Neural cell (in vitro differentiated cells): ENCODE results near the gene PSMG1.

Experiments used
- EP300 ChIP-seq: fragments of 450-650 bp; conservative IDR thresholded peaks from 2 replicates; pipeline ENCODE4 v1.6.1; 2014; ENCODE audit warnings: antibody characterized with exemption, mild to moderate bottlenecking, moderate library complexity; ENCODE audit not compliant: poor library complexity, severe bottlenecking
- EZH2 ChIP-seq: fragments of 200-600, 300-800 bp; shearing (Covaris generic), sonication (generic); IDR thresholded peaks from 2 replicates; pipeline ENCODE4 v1.6.1; 2014; ENCODE audit warnings: antibody characterized with exemption, low read length, borderline replicate concordance, mild to moderate bottlenecking; ENCODE audit not compliant: insufficient read depth, poor library complexity, severe bottlenecking
- RAD21 ChIP-seq: fragments of 450-650 bp; conservative IDR thresholded peaks from 2 replicates; pipeline ENCODE4 v1.6.1; 2014; ENCODE audit warnings: antibody characterized with exemption, mild to moderate bottlenecking, moderate library complexity
- TF ChIP-seq, protein P1 (sequence below): fragments of 450-650 bp; IDR thresholded peaks from 2 replicates; pipeline ENCODE4 v1.5.1; 2014; ENCODE audit warnings: antibody characterized with exemption, mild to moderate bottlenecking, moderate library complexity; ENCODE audit not compliant: poor library complexity, severe bottlenecking
- TF ChIP-seq, protein P2 (sequence below): IDR thresholded peaks from 2 replicates; pipeline ENCODE4 v1.6.1; 2012; ENCODE audit warnings: borderline replicate concordance

DNA sequence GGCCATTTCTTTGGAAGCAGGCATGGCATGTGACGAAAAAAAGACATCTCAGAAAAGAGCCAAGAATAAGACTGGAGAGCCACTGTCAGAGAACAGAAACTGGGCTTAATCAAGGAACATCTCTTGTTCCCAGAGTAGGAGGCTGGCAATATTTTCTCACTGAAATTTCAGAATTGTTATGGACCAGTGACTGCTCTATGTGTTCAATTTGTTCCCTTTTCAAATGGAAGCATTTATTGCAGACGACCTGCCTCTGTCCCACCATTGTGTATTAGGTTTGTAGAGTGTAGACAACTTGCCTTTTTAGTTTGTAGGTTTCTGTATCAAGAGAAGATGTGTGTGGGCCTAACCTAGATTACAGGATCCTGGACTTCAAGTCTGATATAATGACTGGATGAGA is 18.7 kb downstream of the PSMG1 start:
- TF ChIP-seq, protein P1, sequence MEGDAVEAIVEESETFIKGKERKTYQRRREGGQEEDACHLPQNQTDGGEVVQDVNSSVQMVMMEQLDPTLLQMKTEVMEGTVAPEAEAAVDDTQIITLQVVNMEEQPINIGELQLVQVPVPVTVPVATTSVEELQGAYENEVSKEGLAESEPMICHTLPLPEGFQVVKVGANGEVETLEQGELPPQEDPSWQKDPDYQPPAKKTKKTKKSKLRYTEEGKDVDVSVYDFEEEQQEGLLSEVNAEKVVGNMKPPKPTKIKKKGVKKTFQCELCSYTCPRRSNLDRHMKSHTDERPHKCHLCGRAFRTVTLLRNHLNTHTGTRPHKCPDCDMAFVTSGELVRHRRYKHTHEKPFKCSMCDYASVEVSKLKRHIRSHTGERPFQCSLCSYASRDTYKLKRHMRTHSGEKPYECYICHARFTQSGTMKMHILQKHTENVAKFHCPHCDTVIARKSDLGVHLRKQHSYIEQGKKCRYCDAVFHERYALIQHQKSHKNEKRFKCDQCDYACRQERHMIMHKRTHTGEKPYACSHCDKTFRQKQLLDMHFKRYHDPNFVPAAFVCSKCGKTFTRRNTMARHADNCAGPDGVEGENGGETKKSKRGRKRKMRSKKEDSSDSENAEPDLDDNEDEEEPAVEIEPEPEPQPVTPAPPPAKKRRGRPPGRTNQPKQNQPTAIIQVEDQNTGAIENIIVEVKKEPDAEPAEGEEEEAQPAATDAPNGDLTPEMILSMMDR = no peak
- TF ChIP-seq, protein P2, sequence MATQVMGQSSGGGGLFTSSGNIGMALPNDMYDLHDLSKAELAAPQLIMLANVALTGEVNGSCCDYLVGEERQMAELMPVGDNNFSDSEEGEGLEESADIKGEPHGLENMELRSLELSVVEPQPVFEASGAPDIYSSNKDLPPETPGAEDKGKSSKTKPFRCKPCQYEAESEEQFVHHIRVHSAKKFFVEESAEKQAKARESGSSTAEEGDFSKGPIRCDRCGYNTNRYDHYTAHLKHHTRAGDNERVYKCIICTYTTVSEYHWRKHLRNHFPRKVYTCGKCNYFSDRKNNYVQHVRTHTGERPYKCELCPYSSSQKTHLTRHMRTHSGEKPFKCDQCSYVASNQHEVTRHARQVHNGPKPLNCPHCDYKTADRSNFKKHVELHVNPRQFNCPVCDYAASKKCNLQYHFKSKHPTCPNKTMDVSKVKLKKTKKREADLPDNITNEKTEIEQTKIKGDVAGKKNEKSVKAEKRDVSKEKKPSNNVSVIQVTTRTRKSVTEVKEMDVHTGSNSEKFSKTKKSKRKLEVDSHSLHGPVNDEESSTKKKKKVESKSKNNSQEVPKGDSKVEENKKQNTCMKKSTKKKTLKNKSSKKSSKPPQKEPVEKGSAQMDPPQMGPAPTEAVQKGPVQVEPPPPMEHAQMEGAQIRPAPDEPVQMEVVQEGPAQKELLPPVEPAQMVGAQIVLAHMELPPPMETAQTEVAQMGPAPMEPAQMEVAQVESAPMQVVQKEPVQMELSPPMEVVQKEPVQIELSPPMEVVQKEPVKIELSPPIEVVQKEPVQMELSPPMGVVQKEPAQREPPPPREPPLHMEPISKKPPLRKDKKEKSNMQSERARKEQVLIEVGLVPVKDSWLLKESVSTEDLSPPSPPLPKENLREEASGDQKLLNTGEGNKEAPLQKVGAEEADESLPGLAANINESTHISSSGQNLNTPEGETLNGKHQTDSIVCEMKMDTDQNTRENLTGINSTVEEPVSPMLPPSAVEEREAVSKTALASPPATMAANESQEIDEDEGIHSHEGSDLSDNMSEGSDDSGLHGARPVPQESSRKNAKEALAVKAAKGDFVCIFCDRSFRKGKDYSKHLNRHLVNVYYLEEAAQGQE = no peak
- TF ChIP-seq EZH2 (no peak), EP300 (no peak), RAD21 (no peak)
